H9 (cell line): ENCODE results near the gene MYL6B. TPM values are rescaled to one million over a fixed set of nuclear protein-coding genes. Genes with fewer than 3 reads are reported as not detected.

ENCODE experiments used
- DNase-seq: peaks from one replicate; pipeline ENCODE4 v3.0.0-alpha.2; 2017
- H2AFZ ChIP-seq: one replicate; pipeline ENCODE4 v1.6.1; 2013; ENCODE audit warnings: mild to moderate bottlenecking, low read length, control low read depth, moderate library complexity
- H2AK5ac ChIP-seq: 2 replicates; pipeline ENCODE4 v1.6.1; 2013; ENCODE audit warnings: low read length, control low read depth, mixed read lengths; ENCODE audit not compliant: insufficient read length
- H2BK120ac ChIP-seq: one replicate; pipeline ENCODE4 v1.6.1; 2013; ENCODE audit warnings: low read depth, mild to moderate bottlenecking, low read length, control low read depth, inconsistent platforms; ENCODE audit not compliant: poor library complexity, severe bottlenecking
- H2BK12ac ChIP-seq: 2 replicates; pipeline ENCODE4 v1.6.1; 2013; ENCODE audit warnings: low read length, control low read depth, mixed read lengths, low read depth; ENCODE audit not compliant: insufficient read length
- H2BK15ac ChIP-seq: 2 replicates; pipeline ENCODE4 v1.6.1; 2013; ENCODE audit warnings: low read depth, low read length, control low read depth
- H2BK20ac ChIP-seq: one replicate; pipeline ENCODE4 v1.6.1; 2013; ENCODE audit warnings: low read depth, mild to moderate bottlenecking, low read length, control low read depth, inconsistent platforms; ENCODE audit not compliant: poor library complexity, severe bottlenecking
- H2BK5ac ChIP-seq: 2 replicates; pipeline ENCODE4 v1.6.1; 2013; ENCODE audit warnings: low read length, control low read depth, mixed read lengths; ENCODE audit not compliant: insufficient read length
- H3K14ac ChIP-seq: 2 replicates; pipeline ENCODE4 v1.6.1; 2013; ENCODE audit warnings: low read length, control low read depth; ENCODE audit not compliant: insufficient read depth
- H3K18ac ChIP-seq: 2 replicates; pipeline ENCODE4 v1.6.1; 2013; ENCODE audit warnings: low read depth, mild to moderate bottlenecking, mixed read lengths, low read length, control low read depth; ENCODE audit not compliant: insufficient read length
- H3K23ac ChIP-seq: 2 replicates; pipeline ENCODE4 v1.6.1; 2013; ENCODE audit warnings: low read length, control low read depth, mixed read lengths, low read depth; ENCODE audit not compliant: insufficient read length
- H3K23me2 ChIP-seq: 2 replicates; pipeline ENCODE4 v1.6.1; 2013; ENCODE audit warnings: low read depth, mild to moderate bottlenecking, mixed read lengths, low read length, control low read depth; ENCODE audit not compliant: insufficient read length, poor library complexity, severe bottlenecking
- H3K27ac ChIP-seq: 2 replicates; pipeline ENCODE4 v1.5.1; 2013; ENCODE audit warnings: low read length, control low read depth, mixed read lengths, low read depth; ENCODE audit not compliant: insufficient read length
- H3K27me3 ChIP-seq: 2 replicates; pipeline ENCODE4 v1.6.1; 2013; ENCODE audit warnings: low read length, control low read depth, inconsistent platforms; ENCODE audit not compliant: insufficient read depth
- H3K4ac ChIP-seq: 2 replicates; pipeline ENCODE4 v1.6.1; 2013; ENCODE audit warnings: low read depth, mild to moderate bottlenecking, control low read depth, inconsistent platforms, low read length, moderate library complexity
- H3K4me1 ChIP-seq: 2 replicates; pipeline ENCODE4 v1.6.1; 2013; ENCODE audit warnings: low read length, control low read depth, inconsistent platforms; ENCODE audit not compliant: insufficient read depth
- H3K4me2 ChIP-seq: 2 replicates; pipeline ENCODE4 v1.6.1; 2013; ENCODE audit warnings: low read length, control low read depth, mixed read lengths; ENCODE audit not compliant: insufficient read length, insufficient read depth
- H3K56ac ChIP-seq: 2 replicates; pipeline ENCODE4 v1.6.1; 2013; ENCODE audit warnings: low read depth, mild to moderate bottlenecking, mixed read lengths, low read length, control low read depth; ENCODE audit not compliant: insufficient read length
- H3K79me1 ChIP-seq: 2 replicates; pipeline ENCODE4 v1.6.1; 2013; ENCODE audit warnings: low read depth, mild to moderate bottlenecking, moderate library complexity, low read length, control low read depth, inconsistent platforms; ENCODE audit not compliant: insufficient read depth, poor library complexity, severe bottlenecking
- H3K79me2 ChIP-seq: 2 replicates; pipeline ENCODE4 v1.6.1; 2013; ENCODE audit warnings: low read length, control low read depth, inconsistent platforms; ENCODE audit not compliant: insufficient read depth
- H3K9ac ChIP-seq: 2 replicates; pipeline ENCODE4 v1.6.1; 2013; ENCODE audit warnings: low read length, control low read depth, mixed read lengths; ENCODE audit not compliant: insufficient read length; ENCODE audit errors: extremely low read depth
- H3K9me3 ChIP-seq: one replicate; pipeline ENCODE4 v1.6.1; 2013; ENCODE audit warnings: low read depth, low read length, inconsistent platforms; ENCODE audit not compliant: control insufficient read depth
- H3T11ph ChIP-seq: one replicate; pipeline ENCODE4 v1.6.1; 2013; ENCODE audit warnings: mild to moderate bottlenecking, low read length, control low read depth, inconsistent platforms
- H4K20me1 ChIP-seq: one replicate; pipeline ENCODE4 v1.6.1; 2013; ENCODE audit not compliant: control insufficient read depth, insufficient read length, insufficient read depth
- H4K5ac ChIP-seq: 2 replicates; pipeline ENCODE4 v1.6.1; 2013; ENCODE audit warnings: low read depth, mild to moderate bottlenecking, mixed read lengths, low read length, control low read depth; ENCODE audit not compliant: insufficient read length
- H4K8ac ChIP-seq: replicated peaks from 2 replicates; pipeline ENCODE4 v1.6.1; 2013; ENCODE audit warnings: low read length, control low read depth, mixed read lengths, low read depth; ENCODE audit not compliant: insufficient read length
- H4K91ac ChIP-seq: 2 replicates; pipeline ENCODE4 v1.6.1; 2013; ENCODE audit warnings: low read depth, mild to moderate bottlenecking, moderate library complexity, mixed read lengths, low read length, control low read depth; ENCODE audit not compliant: insufficient read length
- H3K27ac Mint-ChIP-seq, 3 experiments: 2 replicates in 2 of 3; 3 replicates in 1 of 3; pipeline ENCODE4 v1.8.0; 2020 to 2021; ENCODE audit warnings: mixed read lengths in 3 of 3, mild to moderate bottlenecking in 1 of 3, moderate library complexity in 1 of 3
- H3K27me3 Mint-ChIP-seq: 2 replicates; pipeline ENCODE4 v1.8.0; 2021; ENCODE audit warnings: low read depth, mild to moderate bottlenecking, moderate library complexity, mixed read lengths
- H3K36me3 Mint-ChIP-seq, 3 experiments: 2 replicates in 2 of 3; 3 replicates in 1 of 3; pipeline ENCODE4 v1.8.0; 2020 to 2021; ENCODE audit warnings: low read depth in 3 of 3, mixed read lengths in 3 of 3; ENCODE audit not compliant: insufficient read depth in 1 of 3
- H3K4me1 Mint-ChIP-seq, 2 experiments: 2 replicates each; pipeline ENCODE4 v1.8.0; 2020; ENCODE audit warnings: mixed read lengths in 2 of 2
- H3K4me3 Mint-ChIP-seq, 2 experiments: 2 replicates in 1 of 2; 3 replicates in 1 of 2; pipeline ENCODE4 v1.8.0; 2020 to 2021; ENCODE audit warnings: mild to moderate bottlenecking in 2 of 2, mixed read lengths in 2 of 2, moderate library complexity in 1 of 2
- H3K9me3 Mint-ChIP-seq, 2 experiments: 2 replicates in 1 of 2; 3 replicates in 1 of 2; pipeline ENCODE4 v1.8.0; 2020; ENCODE audit warnings: mild to moderate bottlenecking in 2 of 2, mixed read lengths in 2 of 2, moderate library complexity in 1 of 2
- WGBS: extraction: QIAGEN DNeasy Blood & Tissue Kit; methylation state at CpG from one replicate; pipeline ENCODE4 v1.1.7; 2013; ENCODE audit warnings: missing lambda C conversion rate, low lambda C conversion rate, mixed read lengths; ENCODE audit not compliant: insufficient read length; ENCODE audit errors: extremely low coverage; 5-methylcytosine and 5-hydroxymethylcytosine counted together
- total RNA-seq: library from RNA; stranded (reverse); gene quantifications from 2 replicates; pipeline ENCODE4 v1.2.1, GENCODE V29; 2021
- TF ChIP-seq, protein P1 (sequence below): fragments of 200-600 bp; sonication (generic); conservative IDR thresholded peaks from 3 replicates; pipeline ENCODE4 v1.8.0; 2021; ENCODE audit warnings: antibody characterized with exemption, mild to moderate bottlenecking

The MYL6B gene
- total RNA-seq, 1 experiment from 2014 or later, result 165 TPM

DNA sequence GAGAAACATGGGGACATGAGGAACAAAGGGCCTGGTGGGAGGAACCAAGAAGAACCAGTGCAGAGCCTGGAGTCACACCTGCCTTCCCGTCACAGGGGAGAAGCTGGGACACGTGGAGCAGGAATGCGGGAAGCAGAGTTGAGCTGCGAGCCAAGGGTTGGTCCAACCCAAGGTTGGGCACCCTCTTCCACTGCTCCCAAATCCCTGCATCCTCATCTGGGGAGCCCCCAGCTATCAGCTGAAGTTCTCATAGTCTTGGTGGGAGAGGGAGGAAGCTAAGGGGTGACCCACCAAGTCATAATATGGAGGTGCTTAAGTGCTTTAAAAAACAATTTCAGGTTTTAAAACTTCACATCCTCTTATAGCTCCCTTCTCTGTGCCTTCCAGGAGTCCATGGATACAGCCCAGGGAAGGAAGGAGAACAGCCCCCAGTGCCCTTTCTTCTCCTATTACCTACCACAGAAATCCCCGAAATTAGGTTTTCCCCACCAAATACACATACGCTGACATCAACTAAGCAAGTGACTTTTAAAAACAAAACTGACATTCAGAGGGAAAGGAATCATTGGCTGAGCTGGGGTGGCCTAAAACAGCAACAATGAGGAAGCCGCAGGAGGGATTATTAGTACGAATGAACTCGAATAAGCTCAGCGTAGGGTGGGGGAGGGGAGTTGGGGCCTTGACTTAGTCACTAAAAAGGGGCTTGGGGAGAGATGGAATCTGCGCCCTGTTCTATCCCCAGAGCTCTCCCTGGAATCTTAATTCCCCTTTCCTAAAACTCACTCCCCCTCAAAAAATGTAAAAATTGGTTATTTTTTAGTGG, 10.3 kb downstream of the MYL6B start:
- no peak overlapping the region; a peak in 1 of 5 replicates for H3K4me3 Mint-ChIP-seq
- no peak overlapping the region for H4K5ac ChIP-seq
- H3K27me3 Mint-ChIP-seq, result peaks cover 11% of the 10 kb centered on the region

More for the DNA sequence above, 10.3 kb downstream of the MYL6B start:
- peaks cover 64 to 88% (median 86%) of the 10 kb centered on the region in 3 experiments for H3K36me3 Mint-ChIP-seq
- H3K4me1 Mint-ChIP-seq, result peaks cover 42 to 53% of the 10 kb centered on the region in 2 experiments
- Histone ChIP-seq H3K56ac (no peak overlapping the region), H3K23ac (no peak overlapping the region), H3K18ac (no peak overlapping the region), H3K79me1 (peaks cover 2% of the 10 kb centered on the region), H2BK15ac (no peak overlapping the region), H3K79me2 (peaks cover 3% of the 10 kb centered on the region; the same call in 1 of the 2 replicates), H4K91ac (no peak overlapping the region), H2BK20ac (no peak overlapping the region), H3K9me3 (no peaks in the 10 kb centered on the region), H3K27me3 (no peaks in the 10 kb centered on the region), H2BK12ac (no peak overlapping the region), H3K9ac (no peak overlapping the region), H2BK5ac (no peak overlapping the region), H3K14ac (no peak overlapping the region), H3T11ph (no peak overlapping the region), H3K4me2 (no peak overlapping the region), H2AFZ (no peak overlapping the region), H3K27ac (no peak overlapping the region), H2BK120ac (no peak overlapping the region), H4K20me1 (no peaks in the 10 kb centered on the region), H2AK5ac (no peak overlapping the region), H3K23me2 (peaks cover 9% of the 10 kb centered on the region), H3K4me1 (peaks cover 5% of the 10 kb centered on the region; the same call in 1 of the 2 replicates), H4K8ac (no peak overlapping the region), H3K4ac (no peak overlapping the region)
- H3K9me3 Mint-ChIP-seq, result peaks cover 0 to 4% of the 10 kb centered on the region in 2 experiments; a peak in 3 of 5 replicates
- WGBS, result no CpG with 5 or more reads among the region's 11 CpGs
- TF ChIP-seq, protein P1, sequence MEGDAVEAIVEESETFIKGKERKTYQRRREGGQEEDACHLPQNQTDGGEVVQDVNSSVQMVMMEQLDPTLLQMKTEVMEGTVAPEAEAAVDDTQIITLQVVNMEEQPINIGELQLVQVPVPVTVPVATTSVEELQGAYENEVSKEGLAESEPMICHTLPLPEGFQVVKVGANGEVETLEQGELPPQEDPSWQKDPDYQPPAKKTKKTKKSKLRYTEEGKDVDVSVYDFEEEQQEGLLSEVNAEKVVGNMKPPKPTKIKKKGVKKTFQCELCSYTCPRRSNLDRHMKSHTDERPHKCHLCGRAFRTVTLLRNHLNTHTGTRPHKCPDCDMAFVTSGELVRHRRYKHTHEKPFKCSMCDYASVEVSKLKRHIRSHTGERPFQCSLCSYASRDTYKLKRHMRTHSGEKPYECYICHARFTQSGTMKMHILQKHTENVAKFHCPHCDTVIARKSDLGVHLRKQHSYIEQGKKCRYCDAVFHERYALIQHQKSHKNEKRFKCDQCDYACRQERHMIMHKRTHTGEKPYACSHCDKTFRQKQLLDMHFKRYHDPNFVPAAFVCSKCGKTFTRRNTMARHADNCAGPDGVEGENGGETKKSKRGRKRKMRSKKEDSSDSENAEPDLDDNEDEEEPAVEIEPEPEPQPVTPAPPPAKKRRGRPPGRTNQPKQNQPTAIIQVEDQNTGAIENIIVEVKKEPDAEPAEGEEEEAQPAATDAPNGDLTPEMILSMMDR, result no peak
- peak overlapping the region; percentile 28 to 93 (median 85); a peak in 5 of 7 replicates for H3K27ac Mint-ChIP-seq
- DNase-seq, result peak; percentile 66
